K562 (cell line): ENCODE data around the gene ENKD1.

Source experiments
- CTCF ChIP-seq, 3 experiments: IDR thresholded peaks in 2 of 3; conservative IDR thresholded peaks in 1 of 3; 2 replicates each; pipeline ENCODE4 v1.5.1; 2011 to 2012; ENCODE audit warnings: low read length in 3 of 3, mild to moderate bottlenecking in 3 of 3, control low read depth in 2 of 3, improper control_type of control experiment in 1 of 3, inconsistent platforms in 1 of 3, low read depth in 1 of 3, mixed read lengths in 1 of 3, moderate library complexity in 1 of 3; ENCODE audit not compliant: insufficient read depth in 2 of 3
- ETV6 ChIP-seq, 3 experiments: fragments of 150-350 bp in 1 of 3; sonication (generic) in 1 of 3; formaldehyde crosslinking in 1 of 3; IDR thresholded peaks; 2 replicates each; pipeline versions ENCODE4 v1.6.1 to v1.8.0; 2014 to 2022; ENCODE audit warnings: borderline replicate concordance in 2 of 3, low read depth in 2 of 3, antibody characterized with exemption in 1 of 3, low read length in 1 of 3, mild to moderate bottlenecking in 1 of 3, missing genetic modification reagents in 1 of 3
- HDAC6 ChIP-seq: IDR thresholded peaks from 2 replicates; pipeline ENCODE4 v1.6.1; 2012; ENCODE audit warnings: low read depth, mild to moderate bottlenecking, control low read depth, inconsistent platforms, low read length, moderate library complexity
- IRF9 ChIP-seq: fragments of 450-650 bp; IDR thresholded peaks from 2 replicates; pipeline ENCODE4 v1.6.1; 2016; ENCODE audit warnings: missing biosample characterization, missing genetic modification characterization
- MYC ChIP-seq, 2 experiments: fragments of 250-450 bp in 1 of 2; sonication (Bioruptor Pico) in 1 of 2; IDR thresholded peaks; 2 replicates each; pipeline versions ENCODE4 v1.5.1 to v1.6.1; 2012 to 2021; ENCODE audit warnings: low read depth in 2 of 2, borderline replicate concordance in 1 of 2, improper control_type of control experiment in 1 of 2, low read length in 1 of 2, mild to moderate bottlenecking in 1 of 2, moderate library complexity in 1 of 2
- RCOR1 ChIP-seq, 2 experiments: IDR thresholded peaks; 2 replicates each; pipeline ENCODE4 v1.6.1; 2012; ENCODE audit warnings: low read depth in 2 of 2, low read length in 2 of 2, borderline replicate concordance in 1 of 2, improper control_type of control experiment in 1 of 2
- REST ChIP-seq, 2 experiments: fragments of 450-650 bp; formaldehyde crosslinking in 1 of 2; IDR thresholded peaks; 2 replicates each; pipeline versions ENCODE4 v1.4.0 to v1.6.1; 2014 to 2020; ENCODE audit warnings: mild to moderate bottlenecking in 2 of 2, borderline replicate concordance in 1 of 2, low read depth in 1 of 2
- ZNF280B ChIP-seq: fragments of 250-450 bp; sonication (Bioruptor Pico); IDR thresholded peaks from 2 replicates; pipeline ENCODE4 v1.5.1; 2021; ENCODE audit warnings: mild to moderate bottlenecking
- ZNF696 ChIP-seq: fragments of 250-450 bp; sonication (Bioruptor Pico); conservative IDR thresholded peaks from 2 replicates; pipeline ENCODE4 v1.4.0; 2020; ENCODE audit warnings: mild to moderate bottlenecking, moderate library complexity
- ZNF785 ChIP-seq: fragments of 250-450 bp; sonication (Bioruptor Pico); IDR thresholded peaks from 2 replicates; pipeline ENCODE4 v1.4.0; 2020; ENCODE audit warnings: mild to moderate bottlenecking

- TF ChIP-seq REST (IDR thresholded peaks at IDR 0.05; ENCODE audit: borderline replicate concordance): no peak
- TF ChIP-seq REST (CRISPR knock-in tag; IDR thresholded peaks at IDR 0.05; ENCODE audit: low read depth): no peak
- TF ChIP-seq ZNF280B (CRISPR knock-in tag): no peak
- TF ChIP-seq IRF9 (tag): no peak
- no peak for TF ChIP-seq ZNF696 (CRISPR knock-in tag)
- TF ChIP-seq ZNF785: no peak
- TF ChIP-seq ETV6 (IDR thresholded peaks at IDR 0.05; ENCODE audit: borderline replicate concordance in 1 of 2, low read depth in 2 of 2, low read length in 1 of 2): no peak
- TF ChIP-seq ETV6 (CRISPR knock-in tag; IDR thresholded peaks at IDR 0.05; ENCODE audit: borderline replicate concordance): no peak
- no peak for TF ChIP-seq HDAC6
- no peak for TF ChIP-seq RCOR1 (IDR thresholded peaks at IDR 0.05; ENCODE audit: borderline replicate concordance in 1 of 2, low read depth in 2 of 2, low read length in 2 of 2)
- no peak for TF ChIP-seq MYC (IDR thresholded peaks at IDR 0.05; ENCODE audit: low read depth, low read length)
- no peak for TF ChIP-seq MYC (CRISPR knock-in tag; IDR thresholded peaks at IDR 0.05; ENCODE audit: borderline replicate concordance, low read depth)
- no peak for TF ChIP-seq CTCF (IDR thresholded peaks at IDR 0.05 in 2 of 3, conservative IDR thresholded peaks at IDR 0.05 in 1 of 3; ENCODE audit: insufficient read depth in 2 of 3, low read depth in 1 of 3, low read length in 3 of 3)
Measured at GRCh38 chr16:67666032-67666551, 458 bp downstream of the ENKD1 start.
